ENCODE data around the gene DAB2IP. TPM values are rescaled to one million over a fixed set of nuclear protein-coding genes. Genes with fewer than 3 reads are reported as not detected.
A peak's percentile ranks its signal among the peaks of the same experiment; 100 is the strongest.

The DAB2IP gene
- total and polyA plus RNA-seq, 2 donors = 16.8 to 42.3 TPM

GRCh38 chr9:121720311-121721057 is 69.0 kb downstream of the DAB2IP start:
- Histone ChIP-seq H3K36me3 (ENCODE audit: insufficient read depth) (no peaks in the 10 kb centered on the region), H3K4me3 (ENCODE audit: low read depth, low read length) (no peak overlapping the region), H3K4me1 (ENCODE audit: insufficient read depth) (peaks cover 2% of the 10 kb centered on the region), H3K27ac (ENCODE audit: low read depth) (peak overlapping the region; percentile 56)
- 68% methylated on average over 7 of the region's 7 CpGs for WGBS
- no peak for DNase-seq (ENCODE audit: extremely low spot score)

DNA sequence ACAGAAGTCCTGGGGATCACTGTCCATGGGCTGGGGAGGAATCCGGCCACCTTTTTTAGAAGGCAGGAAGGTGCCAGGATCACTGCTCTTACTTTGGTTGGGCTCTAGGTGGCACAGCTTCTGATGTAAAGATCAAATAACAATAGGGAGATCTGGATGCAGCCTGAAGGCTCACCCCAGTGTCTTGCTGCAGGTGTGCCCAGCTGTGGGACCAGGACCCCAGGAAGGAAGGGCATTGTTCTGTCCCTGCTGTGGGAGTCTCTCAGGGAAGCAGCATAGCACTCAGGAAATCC is 69.6 kb downstream of the DAB2IP start:
- H3K36me3 ChIP-seq (ENCODE audit: insufficient read depth) = no peaks in the 10 kb centered on the region
- DNase-seq (ENCODE audit: extremely low spot score) = no peak
- 83% methylated on average over 1 of the region's 1 CpG for WGBS
- peaks cover 2% of the 10 kb centered on the region for H3K4me1 ChIP-seq (ENCODE audit: insufficient read depth)
- no peak overlapping the region for H3K27ac ChIP-seq (ENCODE audit: low read depth)
- no peak overlapping the region for H3K4me3 ChIP-seq (ENCODE audit: low read depth, low read length)

DNA sequence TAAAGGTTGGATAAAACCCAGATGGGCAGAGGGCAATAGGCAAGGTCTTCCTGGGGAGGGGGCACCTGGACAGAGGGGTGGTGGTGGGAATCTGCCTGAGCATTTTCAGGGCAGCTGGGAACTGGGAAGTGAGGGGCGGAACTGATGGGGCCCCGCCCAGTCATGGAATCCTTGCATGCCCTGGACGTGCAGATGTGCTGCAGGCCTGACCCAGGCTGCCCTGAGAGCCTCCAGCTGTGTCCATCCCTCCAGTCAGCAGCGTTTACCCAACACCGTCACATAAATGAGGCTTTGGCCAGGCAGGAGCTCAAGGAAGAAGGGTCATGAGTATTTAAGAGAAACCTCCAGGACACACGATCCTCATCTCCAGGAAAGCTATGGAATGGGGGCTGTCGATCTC is 70.3 kb downstream of the DAB2IP start:
- 48% methylated on average over 7 of the region's 7 CpGs for WGBS
- H3K4me1 ChIP-seq (ENCODE audit: insufficient read depth) = peaks cover 2% of the 10 kb centered on the region
- no peak overlapping the region for H3K4me3 ChIP-seq (ENCODE audit: low read depth, low read length)
- DNase-seq (ENCODE audit: extremely low spot score) = no peak
- no peaks in the 10 kb centered on the region for H3K36me3 ChIP-seq (ENCODE audit: insufficient read depth)
- H3K27ac ChIP-seq (ENCODE audit: low read depth) = peak overlapping the region; percentile 49

DNA sequence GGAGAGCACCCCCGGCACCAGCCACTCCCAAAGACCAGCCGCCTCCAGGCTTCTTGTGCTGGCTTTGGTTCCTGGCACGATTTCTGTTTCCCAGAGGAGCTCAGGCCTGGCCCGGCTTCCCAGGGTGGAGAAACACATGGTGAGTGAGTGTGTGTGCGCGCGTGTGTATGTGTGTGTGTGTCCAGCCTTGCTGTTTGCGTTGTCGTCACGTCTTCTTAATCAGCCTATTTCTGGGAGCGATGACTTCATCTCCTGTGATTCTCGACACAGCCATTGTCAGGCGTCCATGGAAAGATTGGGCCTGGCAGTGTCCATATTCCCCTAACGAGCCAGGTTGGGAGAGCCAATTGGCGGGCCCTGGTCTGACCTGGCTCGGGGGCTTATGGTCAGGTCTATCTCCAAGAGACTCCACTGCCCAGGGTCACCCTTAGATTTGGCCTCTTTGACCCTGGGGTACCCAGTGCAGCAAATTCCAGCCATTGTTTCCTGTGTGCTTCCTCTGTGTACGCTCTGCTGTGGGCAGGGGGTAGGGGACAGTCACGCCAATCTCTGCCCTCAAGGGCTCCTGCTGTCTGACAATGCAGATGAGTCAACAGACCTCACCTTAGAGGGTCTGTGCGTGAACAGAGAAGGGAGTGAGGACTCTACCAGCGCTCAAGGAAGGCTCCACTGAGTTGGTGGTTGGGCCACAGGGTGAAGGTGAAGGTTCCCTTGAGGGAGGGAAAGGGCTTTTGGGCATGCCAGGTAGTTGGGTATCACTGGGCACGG is 73.8 kb downstream of the DAB2IP start:
- peaks cover 2% of the 10 kb centered on the region for H3K4me1 ChIP-seq (ENCODE audit: insufficient read depth)
- 46% methylated on average over 21 of the region's 21 CpGs for WGBS

GRCh38 chr9:121727295-121728020 is 76.0 kb downstream of the DAB2IP start:
- WGBS = 75% methylated on average over 4 of the region's 4 CpGs
- Histone ChIP-seq H3K4me1 (ENCODE audit: insufficient read depth) (no peaks in the 10 kb centered on the region), H3K36me3 (ENCODE audit: insufficient read depth) (no peaks in the 10 kb centered on the region), H3K4me3 (ENCODE audit: low read depth, low read length) (no peak overlapping the region), H3K27ac (ENCODE audit: low read depth) (no peak overlapping the region)
- no peak for DNase-seq (ENCODE audit: extremely low spot score)

More for the DNA sequence above, 73.8 kb downstream of the DAB2IP start:
- Histone ChIP-seq H3K4me3 (ENCODE audit: low read depth, low read length) (no peak overlapping the region), H3K27ac (ENCODE audit: low read depth) (peak overlapping the region; percentile 92), H3K36me3 (ENCODE audit: insufficient read depth) (no peaks in the 10 kb centered on the region)
- peak; percentile 64 for DNase-seq (ENCODE audit: extremely low spot score)

DNA sequence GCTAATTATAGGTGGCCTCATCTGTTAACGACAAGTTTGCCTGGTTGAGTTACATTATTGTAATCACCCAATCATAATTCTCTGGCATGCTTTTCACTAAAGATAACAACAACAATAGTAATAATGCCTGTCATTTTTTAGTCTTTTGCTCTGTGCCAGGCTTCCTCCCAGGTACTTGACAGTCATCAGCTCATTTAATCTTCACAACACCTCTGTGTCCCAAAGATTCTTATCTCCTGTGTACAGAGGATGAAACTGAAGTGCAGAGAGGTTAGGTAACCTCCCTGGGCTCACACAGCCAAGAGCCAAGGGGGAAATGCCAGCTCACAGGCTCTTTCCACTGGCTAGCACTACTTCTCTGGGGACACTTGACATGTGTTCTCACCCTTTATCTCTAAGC is 77.5 kb downstream of the DAB2IP start:
- Histone ChIP-seq H3K4me3 (ENCODE audit: low read depth, low read length) (no peak overlapping the region), H3K36me3 (ENCODE audit: insufficient read depth) (no peaks in the 10 kb centered on the region), H3K27ac (ENCODE audit: low read depth) (no peak overlapping the region), H3K4me1 (ENCODE audit: insufficient read depth) (no peaks in the 10 kb centered on the region)
- no peak for DNase-seq (ENCODE audit: extremely low spot score)
- WGBS = 78% methylated on average over 1 of the region's 1 CpG

DNA sequence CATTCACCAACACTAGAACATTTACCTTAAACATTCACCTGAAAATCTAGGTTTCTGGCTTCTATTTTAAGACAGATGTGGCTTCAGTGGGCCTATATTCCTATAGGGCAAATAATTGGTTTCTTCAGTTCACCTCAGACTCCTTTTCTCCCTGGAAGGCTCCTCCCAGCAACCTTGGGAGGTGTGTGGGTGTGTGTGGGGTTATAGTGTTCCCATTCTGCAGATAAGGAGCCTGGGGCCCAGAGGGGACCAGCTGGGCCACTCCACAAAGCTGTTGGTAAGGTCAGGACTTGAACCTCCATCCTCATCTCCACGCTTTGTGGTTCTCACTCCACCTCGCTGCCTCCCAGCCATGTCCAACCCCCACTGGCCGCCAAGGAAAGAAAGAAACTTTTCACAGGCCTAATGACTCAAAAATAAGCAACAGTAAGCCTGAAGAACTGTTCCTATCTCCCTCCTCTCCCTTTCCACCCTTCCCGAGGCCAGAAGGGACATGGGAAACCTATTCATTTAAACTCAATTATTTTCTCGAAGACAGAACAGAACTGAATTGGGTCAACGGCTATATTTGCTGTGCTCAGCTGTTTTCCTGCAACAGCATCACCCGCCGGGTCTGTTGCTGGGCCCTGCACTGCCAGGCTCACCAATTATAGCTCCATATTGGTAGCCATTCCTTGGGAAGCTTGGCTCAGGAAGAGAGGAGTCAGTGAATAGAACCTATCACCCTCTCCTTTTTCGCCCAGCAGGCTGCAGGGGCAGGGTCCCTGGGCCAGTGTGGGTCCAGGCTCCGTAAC is 78.5 kb downstream of the DAB2IP start:
- no peaks in the 10 kb centered on the region for H3K4me1 ChIP-seq (ENCODE audit: insufficient read depth)
- H3K4me3 ChIP-seq (ENCODE audit: low read depth, low read length) = no peak overlapping the region
- no peak overlapping the region for H3K27ac ChIP-seq (ENCODE audit: low read depth)
- no peaks in the 10 kb centered on the region for H3K36me3 ChIP-seq (ENCODE audit: insufficient read depth)
- DNase-seq (ENCODE audit: extremely low spot score) = no peak
- 92% methylated on average over 10 of the region's 10 CpGs for WGBS

DNA sequence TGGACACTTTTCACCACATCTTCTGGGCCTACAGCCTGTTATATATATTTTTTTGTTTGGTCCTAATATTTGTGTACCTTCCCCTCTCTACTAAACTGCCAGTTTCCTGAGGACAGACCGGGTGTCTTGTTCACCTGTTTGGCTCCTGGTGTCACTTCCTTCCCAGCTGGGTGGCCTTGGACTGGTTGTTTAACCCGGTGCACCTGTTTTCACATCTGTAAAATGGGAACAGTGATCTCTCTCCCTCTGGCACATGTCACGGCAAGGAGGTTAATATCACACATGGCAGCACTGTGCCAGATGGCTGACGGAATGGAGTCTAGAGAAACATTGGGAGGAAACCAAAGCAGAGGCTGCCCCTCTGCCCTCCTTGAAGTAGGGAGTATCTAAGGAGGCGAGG is 79.7 kb downstream of the DAB2IP start:
- no peak overlapping the region for H3K27ac ChIP-seq (ENCODE audit: low read depth)
- H3K36me3 ChIP-seq (ENCODE audit: insufficient read depth) = no peaks in the 10 kb centered on the region
- WGBS = 96% methylated on average over 5 of the region's 5 CpGs
- H3K4me3 ChIP-seq (ENCODE audit: low read depth, low read length) = no peak overlapping the region
- no peak for DNase-seq (ENCODE audit: extremely low spot score)
- no peaks in the 10 kb centered on the region for H3K4me1 ChIP-seq (ENCODE audit: insufficient read depth)

DNA sequence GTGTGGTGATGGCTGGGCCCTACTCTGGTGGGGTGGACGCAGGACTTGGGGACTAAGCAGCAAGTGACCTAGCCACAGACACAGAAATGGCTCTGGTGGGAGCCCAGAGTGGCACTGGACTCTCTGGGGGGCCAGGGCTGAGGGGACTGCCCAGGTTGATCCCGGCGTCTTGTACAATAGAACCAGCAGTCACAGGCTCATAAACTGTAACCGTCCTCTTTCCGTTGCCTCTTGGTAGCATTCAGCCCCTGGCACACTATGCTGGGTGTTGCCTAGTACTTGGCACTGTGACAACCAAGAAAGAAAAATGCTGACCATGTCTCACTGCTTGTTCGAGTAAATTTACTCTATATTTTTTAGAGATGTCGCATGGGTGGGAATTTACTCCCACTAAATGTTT is 80.5 kb downstream of the DAB2IP start:
- WGBS = 64% methylated on average over 7 of the region's 7 CpGs
- no peak overlapping the region for H3K27ac ChIP-seq (ENCODE audit: low read depth)
- no peak overlapping the region for H3K4me3 ChIP-seq (ENCODE audit: low read depth, low read length)
- H3K4me1 ChIP-seq (ENCODE audit: insufficient read depth) = no peaks in the 10 kb centered on the region
- H3K36me3 ChIP-seq (ENCODE audit: insufficient read depth) = no peaks in the 10 kb centered on the region
- DNase-seq (ENCODE audit: extremely low spot score) = no peak

DNA sequence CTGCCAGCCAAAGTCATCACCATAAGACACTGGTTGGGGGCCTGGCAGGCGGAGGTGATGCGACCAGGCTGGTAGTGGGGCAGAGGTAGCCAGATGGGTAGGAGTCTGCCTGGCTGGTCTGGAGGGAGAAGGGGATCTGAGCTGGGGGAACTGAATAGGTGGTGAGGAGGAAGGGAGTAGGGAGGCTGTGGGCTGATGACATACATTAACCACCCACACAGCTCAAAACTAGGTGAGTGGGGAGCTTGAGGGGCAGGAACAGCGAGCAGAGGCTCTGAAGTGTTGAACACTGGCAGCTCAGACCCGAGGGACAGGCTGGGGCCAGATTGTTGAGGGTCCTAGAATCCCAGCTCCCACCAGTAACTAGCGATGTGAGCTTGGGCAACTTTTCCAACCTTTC is 81.0 kb downstream of the DAB2IP start:
- H3K4me1 ChIP-seq (ENCODE audit: insufficient read depth) = no peaks in the 10 kb centered on the region
- DNase-seq (ENCODE audit: extremely low spot score) = no peak
- no peaks in the 10 kb centered on the region for H3K36me3 ChIP-seq (ENCODE audit: insufficient read depth)
- 87% methylated on average over 5 of the region's 5 CpGs for WGBS
- H3K27ac ChIP-seq (ENCODE audit: low read depth) = no peak overlapping the region
- no peak overlapping the region for H3K4me3 ChIP-seq (ENCODE audit: low read depth, low read length)

- Histone ChIP-seq H3K4me3 (ENCODE audit: low read depth, low read length) (no peak overlapping the region), H3K4me1 (ENCODE audit: insufficient read depth) (no peaks in the 10 kb centered on the region), H3K36me3 (ENCODE audit: insufficient read depth) (no peaks in the 10 kb centered on the region), H3K27ac (ENCODE audit: low read depth) (no peak overlapping the region)
- WGBS = 91% methylated on average over 4 of the region's 4 CpGs
- DNase-seq (ENCODE audit: extremely low spot score) = no peak
These were observed 81.5 kb downstream of the DAB2IP start for GRCh38 chr9:121732886-121733285.

DNA sequence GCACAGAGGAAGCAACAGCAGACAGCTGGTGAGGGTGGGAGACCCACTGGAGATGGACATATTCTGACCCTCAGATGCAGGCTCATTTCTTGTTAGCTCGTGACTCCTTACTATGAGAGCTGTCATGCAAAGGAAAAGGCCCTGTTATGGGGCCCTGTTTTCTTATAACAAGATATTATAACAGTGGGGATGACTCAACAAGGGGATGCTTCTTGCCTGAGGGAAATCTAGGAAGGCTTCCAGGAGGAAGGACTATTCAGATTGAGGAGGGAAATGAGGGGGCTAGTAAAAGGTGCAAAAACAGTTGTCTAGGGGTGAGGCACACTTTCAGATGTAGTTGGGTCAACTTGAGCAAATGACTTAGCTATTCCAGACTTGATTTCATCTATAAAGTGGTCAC is 83.0 kb downstream of the DAB2IP start:
- Histone ChIP-seq H3K4me3 (ENCODE audit: low read depth, low read length) (no peak overlapping the region), H3K27ac (ENCODE audit: low read depth) (no peak overlapping the region), H3K36me3 (ENCODE audit: insufficient read depth) (no peaks in the 10 kb centered on the region), H3K4me1 (ENCODE audit: insufficient read depth) (no peaks in the 10 kb centered on the region)
- WGBS = 84% methylated on average over 1 of the region's 1 CpG
- no peak for DNase-seq (ENCODE audit: extremely low spot score)

GRCh38 chr9:121735065-121735792 is 83.8 kb downstream of the DAB2IP start:
- Histone ChIP-seq H3K36me3 (ENCODE audit: insufficient read depth) (no peaks in the 10 kb centered on the region), H3K4me3 (ENCODE audit: low read depth, low read length) (no peak overlapping the region), H3K4me1 (ENCODE audit: insufficient read depth) (no peaks in the 10 kb centered on the region), H3K27ac (ENCODE audit: low read depth) (no peak overlapping the region)
- DNase-seq (ENCODE audit: extremely low spot score) = no peak
- WGBS = 55% methylated on average over 9 of the region's 9 CpGs

Measured in urinary bladder (tissue), 4 donors.